HG03103 (cell line): ENCODE results near the gene MT1E.
"Not testable (repeated sequence)": the region's sequence is repeated elsewhere in the genome, so short reads cannot be mapped to it uniquely, and the experiment has no call there.

Experiments
- ATAC-seq: cut with Tn5 transposase; IDR thresholded peaks from one replicate; pipeline ENCODE4 v1.9.1; 2021; ENCODE audit warnings: low read depth; ENCODE audit not compliant: unreplicated experiment

Gene MT1E

GRCh38 chr16:56606476-56607108 is 19.0 kb upstream of the MT1E start:
- no peak for ATAC-seq

GRCh38 chr16:56607109-56607618 is 18.4 kb upstream of the MT1E start:
- ATAC-seq: no peak

GRCh38 chr16:56607675-56608042 is 17.9 kb upstream of the MT1E start:
- ATAC-seq: no peak

- peak; percentile 74 for ATAC-seq
These were observed 17.3 kb upstream of the MT1E start, which contains the start of gene MT2A for GRCh38 chr16:56608043-56608875. Gene MT2A, plus strand, starts transcription at chr16:56608584. Its CDS starts 72 bp downstream, at chr16:56608656.

- no peak for ATAC-seq
These were observed 16.6 kb upstream of the MT1E start for GRCh38 chr16:56608876-56609462.

GRCh38 chr16:56609463-56609921 is 16.1 kb upstream of the MT1E start:
- ATAC-seq: peak; percentile 41

- no peak for ATAC-seq
These were observed 15.5 kb upstream of the MT1E start for GRCh38 chr16:56610017-56610608.

GRCh38 chr16:56610609-56611111 is 14.9 kb upstream of the MT1E start:
- no peak for ATAC-seq

GRCh38 chr16:56611281-56611833 is 14.2 kb upstream of the MT1E start:
- no peak for ATAC-seq

GRCh38 chr16:56613706-56614105 is 11.9 kb upstream of the MT1E start:
- ATAC-seq: no peak

GRCh38 chr16:56614549-56614991 is 11.0 kb upstream of the MT1E start:
- ATAC-seq: no peak

GRCh38 chr16:56615353-56615752 is 10.2 kb upstream of the MT1E start:
- ATAC-seq: no peak

- no peak for ATAC-seq
These were observed 8.9 kb upstream of the MT1E start for GRCh38 chr16:56616608-56617211.

- no peak for ATAC-seq
These were observed 8.1 kb upstream of the MT1E start for GRCh38 chr16:56617212-56618085.

- ATAC-seq: no peak
These were observed 7.4 kb upstream of the MT1E start for GRCh38 chr16:56618138-56618537.

GRCh38 chr16:56620339-56620897 is 5.2 kb upstream of the MT1E start:
- ATAC-seq: no peak

- not testable (repeated sequence) for ATAC-seq
These were observed 3.7 kb upstream of the MT1E start for GRCh38 chr16:56621665-56622445.

- ATAC-seq: not testable (repeated sequence)
These were observed 2.4 kb upstream of the MT1E start for GRCh38 chr16:56623184-56623583.
